GM21528 (cell line): ENCODE results near the gene ITGA11.

Source experiments
- ATAC-seq: cut with Tn5 transposase; IDR thresholded peaks from one replicate; pipeline ENCODE4 v1.9.1; 2021; ENCODE audit warnings: mild to moderate bottlenecking, moderate library complexity; ENCODE audit not compliant: unreplicated experiment, low FRiP score

Gene ITGA11

GRCh38 chr15:68379058-68379758, 52.8 kb downstream of the ITGA11 start:
- no peak for ATAC-seq

- no peak for ATAC-seq
Measured at GRCh38 chr15:68378595-68378994, 53.4 kb downstream of the ITGA11 start.

GRCh38 chr15:68377766-68378165, 54.2 kb downstream of the ITGA11 start:
- ATAC-seq, result no peak

DNA sequence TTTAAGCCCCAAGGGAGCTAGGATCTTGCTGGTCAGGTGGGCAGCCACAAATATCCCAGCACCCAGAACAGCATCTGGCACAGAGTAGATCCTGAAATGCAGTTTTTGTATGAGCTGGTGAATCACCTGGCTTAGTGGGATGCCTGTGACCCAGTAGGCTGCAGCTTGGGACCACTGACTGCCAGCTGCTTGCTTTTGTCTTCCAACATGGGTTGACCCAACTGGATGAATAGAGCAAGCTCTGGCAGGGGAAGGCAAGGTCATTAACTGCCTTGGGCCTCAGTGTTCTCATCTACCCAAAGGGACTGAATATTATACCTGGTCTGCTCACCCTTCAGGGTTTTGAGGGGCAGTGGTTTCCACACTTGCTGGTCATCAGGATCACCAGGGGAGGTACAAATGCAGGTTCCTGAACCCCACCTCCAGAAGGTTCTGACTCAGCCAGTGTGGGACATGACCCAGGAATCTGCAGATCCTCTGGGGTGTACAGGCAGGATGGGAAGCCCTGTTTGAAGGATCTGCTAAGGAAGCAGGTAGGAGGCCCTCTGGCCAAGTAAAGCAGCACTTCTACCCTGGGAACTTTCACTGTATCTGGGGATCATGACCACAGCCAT, 55.4 kb downstream of the ITGA11 start:
- ATAC-seq, result no peak

- no peak for ATAC-seq
Measured at GRCh38 chr15:68375716-68376220, 56.2 kb downstream of the ITGA11 start.

DNA sequence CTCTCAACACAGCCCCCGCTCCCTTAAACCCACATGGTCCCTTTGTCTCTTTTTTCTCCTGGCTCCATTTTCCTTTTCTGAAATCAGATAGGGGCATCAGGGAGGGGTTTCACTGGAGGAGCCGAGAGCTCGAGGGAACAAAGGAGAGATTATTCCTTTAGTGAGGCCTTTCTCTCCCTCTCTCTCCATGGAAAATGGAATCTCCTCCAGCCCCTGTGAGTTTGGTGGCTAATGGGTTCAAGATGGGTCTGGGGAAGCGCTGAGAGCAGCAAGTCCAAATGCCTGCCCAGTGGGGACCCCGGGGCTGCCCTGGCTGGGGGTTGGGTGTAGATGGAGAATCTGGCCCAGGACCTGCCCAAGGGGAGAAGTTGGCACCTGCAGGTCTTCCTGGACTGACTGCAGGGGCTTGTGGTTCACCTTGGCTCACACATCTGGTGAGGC, 56.8 kb downstream of the ITGA11 start:
- ATAC-seq, result no peak

DNA sequence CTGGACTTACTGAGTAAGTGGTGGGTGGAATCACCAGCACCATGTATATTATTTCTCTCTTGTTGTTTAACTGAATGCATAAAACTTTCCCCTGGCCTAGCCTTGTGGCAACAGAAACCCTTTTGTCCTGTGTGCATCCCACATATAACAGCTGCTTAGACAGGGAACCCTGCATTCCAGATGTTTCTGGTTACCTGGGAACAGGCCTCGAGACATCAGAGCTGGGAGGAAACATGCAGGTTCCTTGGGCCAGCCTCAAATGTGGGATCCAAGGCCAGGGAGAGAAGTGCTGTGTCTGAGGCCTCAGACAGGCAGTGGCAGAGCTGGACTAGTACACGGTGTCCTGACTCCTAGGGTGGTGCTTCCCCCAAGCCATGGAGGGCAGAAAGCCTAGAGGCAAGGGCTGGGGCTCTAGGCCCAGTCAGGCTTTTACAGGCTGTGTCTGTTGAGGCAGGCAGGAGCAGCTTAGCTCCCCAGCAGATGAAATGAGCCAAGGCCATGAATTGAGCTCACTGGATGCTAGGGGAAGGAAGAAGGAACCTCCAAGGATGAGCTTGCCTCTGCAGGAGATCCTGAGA, 57.7 kb downstream of the ITGA11 start:
- ATAC-seq, result no peak

DNA sequence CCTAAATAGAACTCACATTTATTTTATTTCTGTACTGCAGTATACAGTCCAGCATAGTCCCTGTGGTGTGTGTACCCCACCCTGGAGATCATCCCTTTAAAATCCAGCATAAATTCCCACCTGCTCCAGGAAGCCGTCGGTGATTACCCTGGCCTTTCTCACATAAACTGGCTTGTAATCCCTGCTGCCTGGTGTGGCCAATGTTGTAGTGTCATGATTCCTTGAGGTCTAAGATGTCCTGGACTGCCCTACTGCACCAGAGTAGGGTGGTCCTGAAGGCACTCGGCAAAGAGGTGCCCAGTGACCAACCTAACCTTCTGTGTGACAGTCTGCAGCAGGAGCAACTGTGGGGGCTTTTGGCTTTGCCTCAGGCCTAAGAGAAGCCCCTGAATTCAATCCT, 58.9 kb downstream of the ITGA11 start:
- ATAC-seq, result no peak

DNA sequence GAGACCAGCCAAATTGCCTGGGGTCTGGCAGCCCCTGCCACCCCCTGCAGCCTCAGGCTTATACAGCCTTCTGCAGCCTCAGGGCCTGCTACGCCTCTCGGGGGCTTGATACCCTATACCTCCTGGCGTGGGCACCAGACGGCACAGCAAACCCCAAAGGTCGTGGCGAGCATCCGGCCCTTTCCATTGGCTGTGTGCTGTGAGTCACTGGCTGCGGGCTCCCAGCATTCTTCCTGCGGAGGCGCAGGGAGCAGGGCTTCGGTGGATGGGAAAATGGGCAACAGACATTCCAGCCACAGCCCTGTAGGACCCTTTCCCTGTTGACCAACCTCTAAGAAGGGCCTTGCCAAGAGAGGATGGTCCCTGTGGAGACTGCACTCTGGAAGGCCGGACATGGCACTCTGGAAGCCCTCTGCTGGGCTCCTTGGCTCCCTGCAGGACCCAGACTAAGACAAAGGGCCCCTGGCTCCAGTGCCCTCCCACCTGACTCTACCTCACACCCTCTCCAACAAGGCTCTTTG, 59.6 kb downstream of the ITGA11 start:
- ATAC-seq, result no peak

- ATAC-seq, result no peak
Measured at GRCh38 chr15:68371851-68372250, 60.1 kb downstream of the ITGA11 start.

GRCh38 chr15:68371160-68371559, 60.8 kb downstream of the ITGA11 start:
- ATAC-seq, result no peak

DNA sequence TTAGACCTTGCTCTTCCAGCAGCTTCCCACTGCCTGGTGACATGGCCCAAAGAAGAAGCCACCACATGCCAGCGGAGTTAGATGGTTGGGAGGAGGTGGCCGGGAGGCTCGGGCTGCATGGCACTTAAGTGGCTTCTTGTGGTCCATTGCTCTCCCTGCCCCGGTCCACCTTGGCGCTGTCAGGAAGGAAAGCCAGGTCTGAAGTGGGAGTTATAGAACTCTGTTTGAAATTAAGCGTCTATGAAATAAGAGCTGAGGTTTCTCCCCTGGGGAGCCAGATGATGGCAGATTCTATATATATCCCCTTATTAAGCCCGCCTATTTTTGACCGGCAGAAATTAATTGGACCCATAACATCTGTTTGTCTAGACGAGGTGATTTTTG, 61.2 kb downstream of the ITGA11 start:
- ATAC-seq, result no peak

- ATAC-seq, result no peak
Measured at GRCh38 chr15:68369931-68370767, 61.8 kb downstream of the ITGA11 start.

DNA sequence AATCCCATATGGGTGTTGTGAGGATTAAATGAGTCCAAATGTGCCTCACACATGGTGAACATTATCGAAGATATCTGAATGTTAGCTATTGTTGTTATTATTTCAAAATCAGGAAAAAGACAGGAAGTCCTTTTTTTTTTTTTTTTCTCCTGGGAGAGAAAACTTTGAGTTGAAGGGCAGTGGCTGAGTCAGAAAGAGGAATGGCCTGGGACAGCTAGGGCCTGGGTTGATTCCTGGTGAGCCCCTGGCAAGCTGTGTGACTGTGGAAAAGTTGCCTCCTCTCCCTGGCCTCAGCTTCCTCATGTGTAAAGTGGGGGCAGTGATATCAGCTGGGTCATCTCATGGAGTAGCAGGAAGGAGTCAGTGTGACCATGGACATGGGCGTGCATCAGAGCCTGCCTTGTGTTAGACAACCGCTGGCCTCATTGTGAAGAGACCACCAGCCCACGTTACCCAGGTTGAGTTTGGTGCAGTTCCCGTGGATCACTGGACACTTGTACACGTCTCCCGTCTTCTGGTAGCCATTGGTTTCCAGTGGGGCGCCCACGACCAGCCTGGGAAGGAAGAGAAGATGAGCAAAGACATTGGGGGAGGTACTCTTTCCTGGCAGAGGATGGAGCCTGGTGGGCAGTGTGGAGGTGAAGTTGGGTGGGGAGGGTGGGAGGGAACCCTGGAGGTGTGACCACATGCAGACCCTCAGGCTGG, 63.1 kb downstream of the ITGA11 start:
- ATAC-seq, result no peak

GRCh38 chr15:68367992-68368391, 64.0 kb downstream of the ITGA11 start:
- no peak for ATAC-seq

DNA sequence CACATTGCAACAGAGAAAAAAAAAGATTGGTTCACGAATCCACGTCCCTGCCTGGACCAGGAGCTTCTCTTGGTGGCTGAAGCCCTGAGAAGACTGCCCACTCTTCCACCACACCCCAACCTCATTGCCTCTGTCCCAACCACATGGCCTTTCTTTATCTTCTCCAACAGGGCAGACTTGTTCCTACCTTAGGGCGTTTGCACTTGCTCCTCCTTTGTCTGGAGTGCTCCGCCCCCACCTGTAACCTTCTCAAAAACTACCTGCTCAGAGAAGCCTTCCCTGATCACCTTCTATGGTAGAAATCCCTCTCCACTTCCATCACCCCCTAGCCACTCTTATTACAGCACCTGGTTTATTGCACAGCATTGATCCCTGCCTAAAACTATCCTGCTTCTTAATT, 64.7 kb downstream of the ITGA11 start:
- ATAC-seq, result no peak

DNA sequence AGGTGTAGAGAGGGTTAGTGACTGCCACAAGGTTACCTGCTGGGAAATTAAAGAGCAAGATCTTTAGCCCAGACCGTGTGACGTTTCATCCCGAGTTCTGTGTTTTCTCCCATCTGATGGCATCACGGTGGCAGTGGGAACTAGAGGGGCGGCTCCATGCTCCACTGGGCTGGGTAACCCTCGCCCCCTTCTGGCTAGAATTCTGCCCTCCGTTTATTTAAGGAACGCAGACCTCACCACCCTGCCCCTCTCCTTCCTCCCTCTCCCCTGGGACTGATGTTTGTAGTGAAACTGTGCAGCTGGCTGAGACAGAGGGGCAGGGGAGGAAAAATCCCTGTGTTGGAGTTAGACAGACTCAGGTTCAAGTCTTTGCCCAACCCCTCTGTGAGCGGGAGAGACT, 65.6 kb downstream of the ITGA11 start:
- no peak for ATAC-seq

DNA sequence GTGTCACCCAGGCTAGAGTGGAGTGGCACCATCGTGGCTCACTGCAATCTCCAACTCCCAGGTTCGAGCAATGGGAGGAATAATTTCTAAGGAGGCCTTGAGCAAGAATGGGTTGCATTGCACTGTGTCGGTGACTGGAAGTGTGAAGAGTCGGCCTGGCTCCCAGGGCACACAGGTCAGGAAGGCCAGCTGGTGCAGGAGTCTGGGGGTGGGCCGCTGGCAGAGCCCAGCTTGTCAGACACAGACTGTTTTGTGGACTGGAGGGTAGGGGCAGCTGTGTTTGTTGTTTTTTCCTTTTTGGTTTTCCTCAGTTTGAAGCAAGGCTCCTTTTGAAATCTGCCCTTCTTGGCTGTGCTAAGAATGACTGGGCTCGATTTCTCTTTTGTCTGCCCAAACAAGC, 66.2 kb downstream of the ITGA11 start:
- ATAC-seq, result no peak

- no peak for ATAC-seq
Measured at GRCh38 chr15:68365140-68365745, 66.7 kb downstream of the ITGA11 start.

- ATAC-seq, result no peak
Measured at GRCh38 chr15:68364660-68365035, 67.3 kb downstream of the ITGA11 start.
